DOHH2 (cell line): ENCODE data around the gene TDP2.

ENCODE experiments used
- H3F3A ChIP-seq: fragments of 200-600 bp; sonication (generic), shearing (Covaris generic); 2 replicates; pipeline ENCODE4 v1.6.0; 2016; ENCODE audit warnings: antibody characterized with exemption, mild to moderate bottlenecking; ENCODE audit not compliant: control insufficient read depth, insufficient read depth
- H3K27ac ChIP-seq: fragments of 200-600 bp; sonication (generic); 2 replicates; pipeline ENCODE4 v1.5.1; 2014; ENCODE audit warnings: low read depth, mild to moderate bottlenecking, low read length, moderate library complexity
- H3K27me3 ChIP-seq: fragments of 200-600 bp; sonication (generic); 2 replicates; pipeline ENCODE4 v1.6.1; 2014; ENCODE audit warnings: mild to moderate bottlenecking, low read length, mixed read lengths; ENCODE audit not compliant: control insufficient read depth
- H3K36me3 ChIP-seq: fragments of 200-600 bp; sonication (generic); 2 replicates; pipeline ENCODE4 v1.6.1; 2014; ENCODE audit warnings: mild to moderate bottlenecking, low read length, moderate library complexity, mixed read lengths; ENCODE audit not compliant: control insufficient read depth
- H3K4me1 ChIP-seq: fragments of 200-600 bp; sonication (generic); 2 replicates; pipeline ENCODE4 v1.6.1; 2014; ENCODE audit warnings: mild to moderate bottlenecking, low read length, mixed read lengths; ENCODE audit not compliant: control insufficient read depth
- H3K4me2 ChIP-seq: fragments of 200-600 bp; sonication (generic); 2 replicates; pipeline ENCODE4 v1.6.0; 2014; ENCODE audit warnings: mild to moderate bottlenecking, low read length, moderate library complexity
- H3K4me3 ChIP-seq: fragments of 200-600 bp; sonication (generic); 2 replicates; pipeline ENCODE4 v1.5.1; 2014; ENCODE audit warnings: mild to moderate bottlenecking, low read length, mixed read lengths
- H3K79me2 ChIP-seq: fragments of 200-600 bp; sonication (generic); 2 replicates; pipeline ENCODE4 v1.6.1; 2014; ENCODE audit warnings: mild to moderate bottlenecking, low read length, mixed read lengths; ENCODE audit not compliant: control insufficient read depth
- H3K9me2 ChIP-seq: fragments of 200-600 bp; sonication (generic); replicated peaks from 2 replicates; pipeline ENCODE4 v1.6.1; 2014; ENCODE audit warnings: mild to moderate bottlenecking, low read length, mixed read lengths; ENCODE audit not compliant: control insufficient read depth
- H3K9me3 ChIP-seq: fragments of 200-600 bp; sonication (generic); 2 replicates; pipeline ENCODE4 v1.6.1; 2014; ENCODE audit warnings: antibody characterized with exemption, low read length, mixed read lengths; ENCODE audit not compliant: control insufficient read depth, insufficient read depth
- H4K20me1 ChIP-seq: fragments of 200-600 bp; sonication (generic); 2 replicates; pipeline ENCODE4 v1.6.0; 2014; ENCODE audit warnings: low read depth, mild to moderate bottlenecking, antibody characterized with exemption, low read length, moderate library complexity; ENCODE audit not compliant: control insufficient read depth, insufficient read depth
- EZH2phosphoT487 ChIP-seq: fragments of 200-600 bp; sonication (generic); IDR thresholded peaks from 2 replicates; pipeline ENCODE4 v1.6.1; 2017; ENCODE audit warnings: borderline replicate concordance, mild to moderate bottlenecking, antibody characterized with exemption, low read length, moderate library complexity, mixed read lengths
- TF ChIP-seq, protein P1 (sequence below): fragments of 200-600 bp; sonication (generic); IDR thresholded peaks from one replicate; pipeline ENCODE4 v1.5.1; 2014; ENCODE audit warnings: antibody characterized with exemption, mild to moderate bottlenecking, low read depth, low read length; ENCODE audit not compliant: poor library complexity, severe bottlenecking

TDP2 gene

DNA sequence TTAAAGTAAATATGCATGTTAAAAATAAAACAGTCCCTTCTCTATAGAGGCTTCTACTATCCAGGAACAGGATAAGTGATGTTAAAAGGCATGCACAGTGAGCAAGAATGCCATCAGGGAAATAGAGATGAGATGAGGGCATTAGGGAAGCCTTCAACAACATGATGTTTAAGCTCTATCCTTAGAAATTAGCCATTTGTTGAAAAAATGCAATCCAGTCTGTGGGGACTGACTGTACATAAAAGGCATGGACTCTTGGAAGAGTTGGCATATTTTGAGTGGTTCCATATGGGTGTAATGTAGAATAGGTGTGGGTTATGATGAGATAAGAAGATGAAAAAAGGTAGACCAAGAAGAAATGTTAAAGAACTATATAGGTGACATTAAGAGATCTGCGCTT is 26.5 kb downstream of the TDP2 start:
- peaks cover 6% of the 10 kb centered on the region for H3K4me1 ChIP-seq
- H3K27me3 ChIP-seq = peaks cover 5% of the 10 kb centered on the region; the same call in 1 of the 2 replicates
- 0 out of 2 replicates have a peak, but pooled peaks cover 5% of the 10 kb centered on the region for H3F3A ChIP-seq
- no peaks in the 10 kb centered on the region for H3K79me2 ChIP-seq
- no peaks in the 10 kb centered on the region for H3K36me3 ChIP-seq
- H3K4me3 ChIP-seq = no peak overlapping the region
- peaks cover 4% of the 10 kb centered on the region; the same call in 1 of the 2 replicates for H3K9me3 ChIP-seq
- no peaks in the 10 kb centered on the region for H4K20me1 ChIP-seq
- no peak for TF ChIP-seq EZH2phosphoT487
- TF ChIP-seq, protein P1, sequence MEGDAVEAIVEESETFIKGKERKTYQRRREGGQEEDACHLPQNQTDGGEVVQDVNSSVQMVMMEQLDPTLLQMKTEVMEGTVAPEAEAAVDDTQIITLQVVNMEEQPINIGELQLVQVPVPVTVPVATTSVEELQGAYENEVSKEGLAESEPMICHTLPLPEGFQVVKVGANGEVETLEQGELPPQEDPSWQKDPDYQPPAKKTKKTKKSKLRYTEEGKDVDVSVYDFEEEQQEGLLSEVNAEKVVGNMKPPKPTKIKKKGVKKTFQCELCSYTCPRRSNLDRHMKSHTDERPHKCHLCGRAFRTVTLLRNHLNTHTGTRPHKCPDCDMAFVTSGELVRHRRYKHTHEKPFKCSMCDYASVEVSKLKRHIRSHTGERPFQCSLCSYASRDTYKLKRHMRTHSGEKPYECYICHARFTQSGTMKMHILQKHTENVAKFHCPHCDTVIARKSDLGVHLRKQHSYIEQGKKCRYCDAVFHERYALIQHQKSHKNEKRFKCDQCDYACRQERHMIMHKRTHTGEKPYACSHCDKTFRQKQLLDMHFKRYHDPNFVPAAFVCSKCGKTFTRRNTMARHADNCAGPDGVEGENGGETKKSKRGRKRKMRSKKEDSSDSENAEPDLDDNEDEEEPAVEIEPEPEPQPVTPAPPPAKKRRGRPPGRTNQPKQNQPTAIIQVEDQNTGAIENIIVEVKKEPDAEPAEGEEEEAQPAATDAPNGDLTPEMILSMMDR = no peak
- no peaks in the 10 kb centered on the region for H3K9me2 ChIP-seq
- no peak overlapping the region for H3K27ac ChIP-seq
- H3K4me2 ChIP-seq = no peak overlapping the region

DNA sequence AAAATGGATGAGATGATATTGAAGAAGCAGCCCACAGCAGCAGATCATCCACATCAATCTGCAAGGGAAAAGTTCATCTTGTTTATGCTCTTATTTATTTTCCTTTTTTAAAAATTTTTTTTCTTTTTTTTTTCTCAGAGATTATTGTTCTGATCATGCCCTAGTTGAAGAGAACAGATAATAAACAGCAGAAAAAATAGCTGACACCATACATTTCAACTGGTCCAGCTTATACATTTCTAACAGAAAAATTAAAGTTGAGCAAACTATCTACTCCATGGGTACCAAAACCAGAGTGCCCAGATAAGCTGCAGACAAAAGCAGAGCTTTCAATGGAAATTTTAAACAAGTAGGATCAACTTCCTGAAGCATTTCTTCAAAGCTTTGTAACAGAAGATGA is 30.0 kb downstream of the TDP2 start:
- Histone ChIP-seq H4K20me1 (no peaks in the 10 kb centered on the region), H3F3A (no peaks in the 10 kb centered on the region), H3K79me2 (no peaks in the 10 kb centered on the region), H3K9me2 (no peaks in the 10 kb centered on the region), H3K27me3 (peaks cover 8% of the 10 kb centered on the region; the same call in 1 of the 2 replicates), H3K27ac (no peak overlapping the region), H3K4me1 (no peaks in the 10 kb centered on the region), H3K36me3 (no peaks in the 10 kb centered on the region), H3K9me3 (peaks cover 4% of the 10 kb centered on the region; the same call in 1 of the 2 replicates), H3K4me2 (no peak overlapping the region), H3K4me3 (no peak overlapping the region)
- TF ChIP-seq, protein P1 = no peak
- TF ChIP-seq EZH2phosphoT487 = no peak

DNA sequence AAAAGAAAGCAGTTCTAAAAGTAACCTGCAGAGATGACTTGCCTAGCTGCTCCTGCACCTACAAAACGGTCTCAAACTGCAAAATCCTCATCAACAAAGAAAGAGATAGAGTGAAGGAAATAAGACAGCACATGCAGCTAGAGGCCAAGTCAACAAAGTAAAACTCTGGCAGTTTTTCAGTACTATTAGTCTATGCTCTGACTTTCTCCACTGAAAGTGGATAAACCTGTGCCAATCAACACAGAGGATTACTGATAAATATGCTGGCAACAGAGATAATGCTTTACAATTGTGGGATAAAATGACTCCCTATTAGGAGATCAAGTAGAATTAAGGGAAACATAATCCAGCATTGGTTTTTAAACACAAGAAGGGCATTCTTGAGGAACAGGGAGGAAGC is 34.1 kb downstream of the TDP2 start:
- Histone ChIP-seq H3F3A (no peaks in the 10 kb centered on the region), H3K9me2 (no peaks in the 10 kb centered on the region), H3K4me3 (no peak overlapping the region), H3K79me2 (no peaks in the 10 kb centered on the region), H3K4me1 (no peaks in the 10 kb centered on the region), H3K27ac (no peak overlapping the region), H4K20me1 (no peaks in the 10 kb centered on the region), H3K27me3 (peaks cover 8% of the 10 kb centered on the region; the same call in 1 of the 2 replicates), H3K9me3 (no peaks in the 10 kb centered on the region), H3K36me3 (no peaks in the 10 kb centered on the region), H3K4me2 (no peak overlapping the region)
- TF ChIP-seq EZH2phosphoT487 = no peak
- TF ChIP-seq, protein P1 = no peak

DNA sequence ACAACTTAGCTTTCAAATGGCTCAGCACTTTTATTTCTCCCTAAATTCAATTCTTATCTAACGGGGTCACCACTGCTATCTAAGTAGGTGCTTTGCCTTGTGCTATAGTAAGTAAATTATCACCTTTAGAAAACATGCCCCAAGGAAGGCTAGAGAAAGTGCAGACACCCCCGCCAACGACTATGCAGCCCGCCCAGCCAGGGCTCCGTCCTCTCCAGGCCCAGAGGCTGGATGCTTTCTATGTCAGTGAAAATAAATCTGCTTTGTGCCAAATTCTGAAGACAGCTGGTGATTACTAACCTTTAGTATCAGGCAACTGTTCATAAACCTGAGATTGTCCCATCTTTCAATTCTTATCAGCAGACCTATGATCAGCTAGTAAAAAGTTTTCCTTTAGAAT is 35.0 kb downstream of the TDP2 start:
- H3K9me3 ChIP-seq = no peaks in the 10 kb centered on the region
- H3K9me2 ChIP-seq = no peaks in the 10 kb centered on the region
- H3K27me3 ChIP-seq = peaks cover 2% of the 10 kb centered on the region; the same call in 1 of the 2 replicates
- H3K4me2 ChIP-seq = no peak overlapping the region
- H4K20me1 ChIP-seq = no peaks in the 10 kb centered on the region
- no peaks in the 10 kb centered on the region for H3K36me3 ChIP-seq
- H3F3A ChIP-seq = no peaks in the 10 kb centered on the region
- TF ChIP-seq EZH2phosphoT487 = no peak
- TF ChIP-seq, protein P1 = no peak
- H3K4me3 ChIP-seq = no peak overlapping the region
- no peaks in the 10 kb centered on the region for H3K4me1 ChIP-seq
- no peak overlapping the region for H3K27ac ChIP-seq
- no peaks in the 10 kb centered on the region for H3K79me2 ChIP-seq
